Stimulated activated CD4-positive, alpha-beta T cell treated with anti-CD3 and anti-CD28 coated beads, Interleukin-15, amount 100 ng/mL, for 24 hours (primary cell): ENCODE data around the gene LEUTX.

ENCODE experiments used
- DNase-seq: peaks from one replicate; pipeline ENCODE4 v3.0.0-alpha.2; 2020

LEUTX gene

GRCh38 chr19:39825093-39825463, 46.4 kb downstream of the LEUTX start:
- no peak for DNase-seq

GRCh38 chr19:39825531-39826076, 47.0 kb downstream of the LEUTX start:
- DNase-seq: no peak

GRCh38 chr19:39826311-39826945, 47.8 kb downstream of the LEUTX start:
- DNase-seq: no peak

GRCh38 chr19:39827216-39827615, 48.6 kb downstream of the LEUTX start:
- no peak for DNase-seq

- DNase-seq: no peak
Observed at GRCh38 chr19:39828015-39828653, 49.5 kb downstream of the LEUTX start.

- DNase-seq: no peak
Observed at GRCh38 chr19:39828654-39829032, 50.0 kb downstream of the LEUTX start.

GRCh38 chr19:39829702-39830275, 51.1 kb downstream of the LEUTX start:
- DNase-seq: no peak

- no peak for DNase-seq
Observed at GRCh38 chr19:39830406-39830805, 51.8 kb downstream of the LEUTX start.

- no peak for DNase-seq
Observed at GRCh38 chr19:39830847-39831246, 52.2 kb downstream of the LEUTX start.

GRCh38 chr19:39831679-39832078, 53.0 kb downstream of the LEUTX start:
- DNase-seq: no peak

GRCh38 chr19:39832341-39833083, 53.9 kb downstream of the LEUTX start:
- no peak for DNase-seq

GRCh38 chr19:39833160-39833463, 54.5 kb downstream of the LEUTX start:
- no peak for DNase-seq

- DNase-seq: peak; percentile 96
Observed at GRCh38 chr19:39833464-39834286, 55.0 kb downstream of the LEUTX start, which contains the start of gene DYRK1B. Gene DYRK1B (minus strand): TSS chr19:39834162. CDS start chr19:39831867, 2,295 bp downstream.

GRCh38 chr19:39834287-39834841, 55.7 kb downstream of the LEUTX start:
- no peak for DNase-seq
